ENCODE results near the gene NTM.

The NTM gene

DNA sequence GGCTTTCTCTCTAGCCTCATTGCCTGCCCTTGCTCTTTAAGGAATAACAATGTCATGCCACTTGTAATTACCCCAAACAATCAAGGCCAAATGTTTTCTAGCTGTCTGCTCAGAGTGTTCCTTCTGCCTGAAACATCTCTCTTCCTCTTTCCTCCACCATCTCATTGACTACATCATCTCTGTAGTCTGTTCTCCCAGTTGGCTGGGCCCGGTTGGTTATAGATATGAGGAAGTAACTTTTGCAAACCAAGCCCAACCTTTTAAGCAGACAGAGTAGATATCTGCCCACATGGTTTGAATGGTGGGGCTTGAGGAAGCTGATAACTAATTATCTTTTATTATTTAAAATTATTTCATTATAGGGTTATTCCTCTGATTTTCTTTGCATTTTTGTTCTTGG is 104.5 kb downstream of the NTM start:
- Histone ChIP-seq H3K4me1 (ENCODE audit: control insufficient read depth, insufficient read depth, low read length) (peaks cover 2% of the 10 kb centered on the region; the same call in 1 of the 2 replicates), H3K9me3 (ENCODE audit: control insufficient read depth, insufficient read depth, low read depth, low read length) (no peaks in the 10 kb centered on the region), H3K27ac (ENCODE audit: extremely low read depth, low read depth, low read length) (no peak overlapping the region), H3K4me3 (ENCODE audit: low read depth, low read length) (no peak overlapping the region), H3K36me3 (ENCODE audit: control insufficient read depth in 2 of 2, insufficient read depth in 1 of 2, low read length in 2 of 2) (no peaks in the 10 kb centered on the region)
- TF ChIP-seq SETDB1 (IDR thresholded peaks at IDR 0.05; ENCODE audit: insufficient read length, low read length) = no peak
- no peak for TF ChIP-seq ZNF48 (tag by site-specific recombination; IDR thresholded peaks at IDR 0.05)
- TF ChIP-seq ZNF157 (tag by site-specific recombination; IDR thresholded peaks at IDR 0.05) = no peak
- ChIA-PET CTCF (no interaction called here), POLR2A (no interaction called here)

DNA sequence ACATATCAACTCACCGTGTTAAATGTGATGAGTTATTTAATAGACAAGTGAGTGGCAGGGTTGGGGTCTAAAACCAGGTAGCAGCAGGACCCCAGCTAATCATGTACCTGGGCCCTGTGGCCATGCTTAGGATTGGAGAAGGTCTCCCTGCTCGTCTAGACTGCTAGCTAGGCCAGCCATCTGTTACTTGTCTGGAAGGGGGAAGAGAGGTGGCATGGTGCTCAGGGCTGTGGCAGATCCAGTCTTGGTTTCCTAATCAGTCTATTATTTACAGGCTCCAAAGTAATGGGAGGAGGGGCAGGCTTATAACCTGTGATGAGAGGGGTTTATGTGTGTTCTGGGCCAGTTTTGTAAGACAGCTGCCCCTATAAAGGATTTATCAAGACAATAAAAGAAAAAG is 105.9 kb downstream of the NTM start:
- H3K27ac ChIP-seq (ENCODE audit: extremely low read depth, low read depth, low read length) = no peak overlapping the region
- H3K4me1 ChIP-seq (ENCODE audit: control insufficient read depth, insufficient read depth, low read length) = peaks cover 2% of the 10 kb centered on the region; the same call in 1 of the 2 replicates
- no peaks in the 10 kb centered on the region for H3K9me3 ChIP-seq (ENCODE audit: control insufficient read depth, insufficient read depth, low read depth, low read length)
- CTCF ChIA-PET = no interaction called here
- no peaks in the 10 kb centered on the region for H3K36me3 ChIP-seq (ENCODE audit: control insufficient read depth in 2 of 2, insufficient read depth in 1 of 2, low read length in 2 of 2)
- TF ChIP-seq KLF16 (tag by site-specific recombination; IDR thresholded peaks at IDR 0.05) = no peak
- no peak for TF ChIP-seq ZNF560 (tag by site-specific recombination; IDR thresholded peaks at IDR 0.05; ENCODE audit: borderline replicate concordance)
- TF ChIP-seq KLF9 (tag by site-specific recombination; IDR thresholded peaks at IDR 0.05; ENCODE audit: low read depth) = no peak
- TF ChIP-seq ZNF529 (tag by site-specific recombination; IDR thresholded peaks at IDR 0.05; ENCODE audit: insufficient replicate concordance) = no peak
- TF ChIP-seq, protein P1, sequence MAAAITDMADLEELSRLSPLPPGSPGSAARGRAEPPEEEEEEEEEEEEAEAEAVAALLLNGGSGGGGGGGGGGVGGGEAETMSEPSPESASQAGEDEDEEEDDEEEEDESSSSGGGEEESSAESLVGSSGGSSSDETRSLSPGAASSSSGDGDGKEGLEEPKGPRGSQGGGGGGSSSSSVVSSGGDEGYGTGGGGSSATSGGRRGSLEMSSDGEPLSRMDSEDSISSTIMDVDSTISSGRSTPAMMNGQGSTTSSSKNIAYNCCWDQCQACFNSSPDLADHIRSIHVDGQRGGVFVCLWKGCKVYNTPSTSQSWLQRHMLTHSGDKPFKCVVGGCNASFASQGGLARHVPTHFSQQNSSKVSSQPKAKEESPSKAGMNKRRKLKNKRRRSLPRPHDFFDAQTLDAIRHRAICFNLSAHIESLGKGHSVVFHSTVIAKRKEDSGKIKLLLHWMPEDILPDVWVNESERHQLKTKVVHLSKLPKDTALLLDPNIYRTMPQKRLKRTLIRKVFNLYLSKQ (tag by site-specific recombination; IDR thresholded peaks at IDR 0.05; ENCODE audit: borderline replicate concordance) = no peak
- no peak for TF ChIP-seq SALL2 (tag by site-specific recombination; IDR thresholded peaks at IDR 0.05; ENCODE audit: borderline replicate concordance)
- TF ChIP-seq ZBTB49 (tag by site-specific recombination; IDR thresholded peaks at IDR 0.05; ENCODE audit: low read depth) = no peak
- TF ChIP-seq, protein P2, sequence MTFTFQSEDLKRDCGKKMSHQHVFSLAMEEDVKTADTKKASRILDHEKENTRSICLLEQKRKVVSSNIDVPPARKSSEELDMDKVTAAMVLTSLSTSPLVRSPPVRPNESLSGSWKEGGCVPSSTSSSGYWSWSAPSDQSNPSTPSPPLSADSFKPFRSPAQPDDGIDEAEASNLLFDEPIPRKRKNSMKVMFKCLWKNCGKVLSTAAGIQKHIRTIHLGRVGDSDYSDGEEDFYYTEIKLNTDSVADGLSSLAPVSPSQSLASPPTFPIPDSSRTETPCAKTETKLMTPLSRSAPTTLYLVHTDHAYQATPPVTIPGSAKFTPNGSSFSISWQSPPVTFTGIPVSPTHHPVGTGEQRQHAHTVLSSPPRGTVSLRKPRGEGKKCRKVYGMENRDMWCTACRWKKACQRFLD (tag by site-specific recombination; IDR thresholded peaks at IDR 0.05) = no peak
- no peak for TF ChIP-seq ZNF837 (tag by site-specific recombination; IDR thresholded peaks at IDR 0.05)
- no peak for TF ChIP-seq BCL11A (tag by site-specific recombination; IDR thresholded peaks at IDR 0.05; ENCODE audit: low read depth)
- TF ChIP-seq ZNF211 (tag by site-specific recombination; IDR thresholded peaks at IDR 0.05; ENCODE audit: low read depth) = no peak
- no peak for TF ChIP-seq ZNF501 (tag by site-specific recombination; IDR thresholded peaks at IDR 0.05)
- no peak for TF ChIP-seq ZNF155 (tag by site-specific recombination; IDR thresholded peaks at IDR 0.05)
- no peak for TF ChIP-seq MYNN (tag by site-specific recombination; IDR thresholded peaks at IDR 0.05; ENCODE audit: borderline replicate concordance)
- H3K4me3 ChIP-seq (ENCODE audit: low read depth, low read length) = no peak overlapping the region
- POLR2A ChIA-PET = no interaction called here

DNA sequence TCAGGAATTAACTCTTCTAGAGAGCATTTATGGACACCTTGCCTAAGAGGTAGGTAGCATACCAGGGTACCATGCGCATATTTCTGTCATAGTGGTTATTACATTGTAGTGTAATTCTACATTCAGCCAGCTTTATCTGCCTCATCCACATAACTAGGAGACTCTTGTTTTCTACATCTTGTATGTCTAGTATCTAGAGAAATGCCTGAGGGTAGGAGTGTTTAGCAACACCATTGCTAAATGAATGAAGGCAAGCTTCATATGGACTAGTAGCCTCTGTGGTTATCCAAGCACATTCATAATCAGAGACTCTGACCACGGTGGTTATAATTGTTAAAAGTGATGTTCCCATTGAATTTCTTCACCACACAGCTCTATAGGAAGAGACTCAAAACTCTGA is 107.9 kb downstream of the NTM start:
- Histone ChIP-seq H3K36me3 (ENCODE audit: control insufficient read depth in 2 of 2, insufficient read depth in 1 of 2, low read length in 2 of 2) (no peaks in the 10 kb centered on the region), H3K4me3 (ENCODE audit: low read depth, low read length) (no peak overlapping the region), H3K9me3 (ENCODE audit: control insufficient read depth, insufficient read depth, low read depth, low read length) (no peaks in the 10 kb centered on the region), H3K4me1 (ENCODE audit: control insufficient read depth, insufficient read depth, low read length) (no peaks in the 10 kb centered on the region), H3K27ac (ENCODE audit: extremely low read depth, low read depth, low read length) (no peak overlapping the region)
- CTCF ChIA-PET = no interaction called here
- POLR2A ChIA-PET = no interaction called here
- TF ChIP-seq ZNF571 (tag by site-specific recombination; IDR thresholded peaks at IDR 0.05) = no peak
- TF ChIP-seq ZNF513 (tag by site-specific recombination; IDR thresholded peaks at IDR 0.05) = no peak
- TF ChIP-seq ZSCAN4 (tag by site-specific recombination; IDR thresholded peaks at IDR 0.05) = no peak
- TF ChIP-seq SCRT1 (tag by site-specific recombination; IDR thresholded peaks at IDR 0.05; ENCODE audit: borderline replicate concordance) = no peak
- TF ChIP-seq ZNF701 (tag by site-specific recombination; IDR thresholded peaks at IDR 0.05) = no peak
- no peak for TF ChIP-seq CTCF (tag by site-specific recombination; IDR thresholded peaks at IDR 0.05)

Measured in HEK293 (cell line).